K562 (cell line): ENCODE data around the gene PPIF. TPM values are rescaled to one million over a fixed set of nuclear protein-coding genes. Genes with fewer than 3 reads are reported as not detected.

ENCODE experiments used
- DMBX1 ChIP-seq: fragments of 250-450 bp; sonication (Bioruptor Pico); IDR thresholded peaks from 2 replicates; pipeline ENCODE4 v1.8.0; 2022; ENCODE audit warnings: inconsistent platforms, mild to moderate bottlenecking, moderate library complexity, borderline replicate concordance
- FOXK1 ChIP-seq: sonication (generic); formaldehyde crosslinking; IDR thresholded peaks from 2 replicates; pipeline ENCODE4 v1.8.0; 2022; ENCODE audit warnings: missing genetic modification reagents, mild to moderate bottlenecking, borderline replicate concordance
- HLTF ChIP-seq: fragments of 450-650 bp; IDR thresholded peaks from 2 replicates; pipeline ENCODE4 v1.6.1; 2016
- MNT ChIP-seq, 2 experiments: fragments of 450-650 bp; conservative IDR thresholded peaks; 2 replicates each; pipeline ENCODE4 v1.6.1; 2017; ENCODE audit warnings: mild to moderate bottlenecking in 2 of 2, moderate library complexity in 2 of 2
- MYC ChIP-seq, 2 experiments: fragments of 250-450 bp in 1 of 2; sonication (Bioruptor Pico) in 1 of 2; IDR thresholded peaks; 2 replicates each; pipeline versions ENCODE4 v1.5.1 to v1.6.1; 2012 to 2021; ENCODE audit warnings: low read depth in 2 of 2, borderline replicate concordance in 1 of 2, improper control_type of control experiment in 1 of 2, low read length in 1 of 2, mild to moderate bottlenecking in 1 of 2, moderate library complexity in 1 of 2
- RUNX1 ChIP-seq: sonication (generic); IDR thresholded peaks from 2 replicates; pipeline ENCODE4 v1.6.1; 2016; ENCODE audit warnings: antibody characterized with exemption, low read depth
- SETDB1 ChIP-seq: IDR thresholded peaks from one replicate; pipeline ENCODE4 v1.6.1; 2012; ENCODE audit warnings: low read length, control low read depth, inconsistent platforms
- SMAD4 ChIP-seq: fragments of 250-450 bp; sonication (Bioruptor Pico); conservative IDR thresholded peaks from 2 replicates; pipeline ENCODE4 v1.8.0; 2021; ENCODE audit warnings: inconsistent platforms, mild to moderate bottlenecking, moderate library complexity
- TBP ChIP-seq: optimal IDR thresholded peaks from 2 replicates; pipeline ENCODE3; 2011; ENCODE audit warnings: low read depth, low read length, improper control_type of control experiment
- ZKSCAN1 ChIP-seq: fragments of 150-350 bp; IDR thresholded peaks from 2 replicates; pipeline ENCODE4 v1.6.1; 2016; ENCODE audit warnings: low read depth, low read length
- ZNF224 ChIP-seq: sonication (generic); formaldehyde crosslinking; IDR thresholded peaks from 2 replicates; pipeline ENCODE4 v1.8.0; 2022; ENCODE audit warnings: mild to moderate bottlenecking, missing genetic modification reagents
- ZNF589 ChIP-seq: fragments of 200-800 bp; sonication (Bioruptor generic); IDR thresholded peaks from 2 replicates; pipeline ENCODE4 v1.6.1; 2016; ENCODE audit warnings: low read depth, missing genetic modification characterization, missing compliant biosample characterization
- polyA plus RNA-seq, 8 experiments: library from polyadenylated mRNA; depleted of rRNA in 4 of 8; stranded (reverse) in 5 of 8; unstranded in 3 of 8; fragments of >200 nt; fragmentation: Nextera tagmentation in 2 of 8; fragmentation: Illumina TruSeq in 1 of 8; extraction: Ambion mirVana in 2 of 8; extraction: Trizol in 1 of 8; gene quantifications; 2 replicates each; pipeline versions ENCODE4 v1.2.1 to v1.2.3, GENCODE V29; 2011 to 2014; ENCODE audit warnings: inconsistent platforms in 1 of 8, missing spikeins in 1 of 8
- total RNA-seq, 7 experiments: library from RNA; depleted of rRNA in 6 of 7; stranded (reverse); fragments of >200 nt in 6 of 7; fragmentation: Illumina TruSeq in 2 of 7; extraction: Trizol in 2 of 7; gene quantifications; 2 replicates each; pipeline versions ENCODE4 v1.2.1 to v1.2.3, GENCODE V29; 2011 to 2021; ENCODE audit warnings: low replicate concordance in 1 of 7

Gene PPIF
- total and polyA plus RNA-seq, 9 of the 15 experiments (the other 6 are each of a cell fraction or from before 2014, with no cell fraction given): 40.9 to 287 (median 117) TPM

DNA sequence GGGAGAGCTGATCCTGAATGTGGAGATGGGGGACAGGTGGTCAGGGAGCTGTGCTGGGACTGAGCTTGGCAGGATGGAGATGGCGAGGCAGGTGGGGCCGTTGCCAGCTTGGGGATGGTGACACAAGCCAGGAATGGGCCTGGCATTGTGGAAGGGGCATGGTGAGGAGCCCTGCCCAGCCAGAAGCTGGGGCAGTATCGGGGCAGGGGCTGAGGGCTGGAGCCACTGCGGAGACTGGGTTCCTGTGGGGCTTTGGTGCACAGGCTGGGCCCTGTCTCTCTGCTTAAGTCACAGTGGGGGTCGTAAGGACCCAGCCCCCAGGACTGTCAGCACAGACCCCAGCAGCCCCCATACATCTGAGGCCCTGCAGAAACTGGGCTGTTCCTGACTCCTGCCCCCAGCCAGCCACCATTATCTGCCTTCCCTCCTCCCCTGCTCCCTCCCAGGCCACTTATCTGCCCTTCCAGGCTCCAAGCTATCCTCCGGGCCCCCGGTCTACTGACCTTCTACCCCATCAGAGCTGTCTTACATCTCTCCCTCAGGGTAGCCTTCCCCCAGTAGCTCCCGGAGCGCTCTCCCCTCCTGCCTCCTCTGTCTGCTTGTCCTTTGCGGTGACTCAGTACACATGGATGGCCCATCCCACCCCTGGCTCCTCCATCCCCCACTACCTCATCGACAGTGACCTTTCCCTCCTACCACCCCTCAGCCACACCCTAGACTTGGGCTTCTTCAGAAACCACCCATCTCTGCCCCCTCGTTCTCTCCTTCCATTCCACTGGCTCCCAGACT is 44.2 kb downstream of the PPIF start (continued):
- TF ChIP-seq DMBX1 (CRISPR knock-in tag): 0 out of 2 replicates have a peak, but pooled peaks have one; percentile 1
- no peak for TF ChIP-seq ZNF224 (CRISPR knock-in tag)
- no peak for TF ChIP-seq ZKSCAN1
- peak; percentile 14; the same call in 1 of the 2 replicates for TF ChIP-seq MYC (IDR thresholded peaks at IDR 0.05; ENCODE audit: low read depth, low read length)
- TF ChIP-seq MYC (CRISPR knock-in tag; IDR thresholded peaks at IDR 0.05; ENCODE audit: borderline replicate concordance, low read depth): no peak
- peak; percentile 45 for TF ChIP-seq TBP
- TF ChIP-seq MNT (conservative IDR thresholded peaks at IDR 0.05): peak in 1 of 2 experiments; percentile 65; a peak in 2 of 4 replicates
- peak; percentile 42; the same call in 1 of the 2 replicates for TF ChIP-seq ZNF589
- peak; percentile 67; the same call in 1 of the 2 replicates for TF ChIP-seq HLTF
- peak; percentile 19; the same call in 1 of the 2 replicates for TF ChIP-seq FOXK1 (CRISPR knock-in tag)
- TF ChIP-seq SMAD4 (CRISPR knock-in tag): peak; percentile 28; the same call in 1 of the 2 replicates
- TF ChIP-seq RUNX1: no peak
- TF ChIP-seq SETDB1: no peak
